ENCODE results near the gene CPA1.

Gene CPA1

GRCh38 chr7:130334274-130334673 lies 46.0 kb upstream of the CPA1 start:
- H4K20me1 ChIP-seq (ENCODE audit: low read depth, low read length), result no peaks in the 10 kb centered on the region
- no peaks in the 10 kb centered on the region for H3K36me3 ChIP-seq (ENCODE audit: low read length)
- H3K9ac ChIP-seq (ENCODE audit: low read length), result no peak overlapping the region
- no peaks in the 10 kb centered on the region for H3K9me2 ChIP-seq (replicated peaks; ENCODE audit: insufficient read depth, low read length)
- H3K4me3 ChIP-seq (ENCODE audit: insufficient read depth, low read length, poor library complexity, severe bottlenecking), result no peak overlapping the region
- no peak overlapping the region for H3K27ac ChIP-seq (ENCODE audit: low read depth, low read length)
- no peaks in the 10 kb centered on the region for H3K79me2 ChIP-seq (ENCODE audit: insufficient read depth, low read length)
- no peak overlapping the region for H2AFZ ChIP-seq (ENCODE audit: low read depth, low read length, severe bottlenecking)
- H3K27me3 ChIP-seq (ENCODE audit: low read length), result no peaks in the 10 kb centered on the region
- no peaks in the 10 kb centered on the region for H3F3A ChIP-seq (ENCODE audit: insufficient read depth)
- no peak overlapping the region for H3K4me2 ChIP-seq (ENCODE audit: low read depth, low read length, poor library complexity, severe bottlenecking)
- TF ChIP-seq EZH2phosphoT487 (conservative IDR thresholded peaks at IDR 0.05; ENCODE audit: low read length) (no peak), CTCF (IDR thresholded peaks at IDR 0.05; ENCODE audit: insufficient read depth, low read length, poor library complexity, severe bottlenecking) (no peak)
- H3K9me3 ChIP-seq (ENCODE audit: insufficient read depth, low read length), result no peaks in the 10 kb centered on the region

- Histone ChIP-seq H3K9me3 (ENCODE audit: insufficient read depth, low read length) (no peaks in the 10 kb centered on the region), H4K20me1 (ENCODE audit: low read depth, low read length) (no peaks in the 10 kb centered on the region), H3K4me2 (ENCODE audit: low read depth, low read length, poor library complexity, severe bottlenecking) (no peak overlapping the region), H3F3A (ENCODE audit: insufficient read depth) (no peaks in the 10 kb centered on the region), H2AFZ (ENCODE audit: low read depth, low read length, severe bottlenecking) (no peak overlapping the region), H3K79me2 (ENCODE audit: insufficient read depth, low read length) (no peaks in the 10 kb centered on the region), H3K4me3 (ENCODE audit: insufficient read depth, low read length, poor library complexity, severe bottlenecking) (no peak overlapping the region), H3K27me3 (ENCODE audit: low read length) (no peaks in the 10 kb centered on the region), H3K27ac (ENCODE audit: low read depth, low read length) (no peak overlapping the region), H3K9me2 (replicated peaks; ENCODE audit: insufficient read depth, low read length) (no peaks in the 10 kb centered on the region), H3K9ac (ENCODE audit: low read length) (no peak overlapping the region), H3K36me3 (ENCODE audit: low read length) (no peaks in the 10 kb centered on the region)
- TF ChIP-seq EZH2phosphoT487 (conservative IDR thresholded peaks at IDR 0.05; ENCODE audit: low read length), result no peak
- no peak for TF ChIP-seq CTCF (IDR thresholded peaks at IDR 0.05; ENCODE audit: insufficient read depth, low read length, poor library complexity, severe bottlenecking)
Observed at GRCh38 chr7:130337410-130337971, 42.8 kb upstream of the CPA1 start.

- H4K20me1 ChIP-seq (ENCODE audit: low read depth, low read length), result no peaks in the 10 kb centered on the region
- H3F3A ChIP-seq (ENCODE audit: insufficient read depth), result no peaks in the 10 kb centered on the region
- no peak overlapping the region for H3K4me3 ChIP-seq (ENCODE audit: insufficient read depth, low read length, poor library complexity, severe bottlenecking)
- H3K36me3 ChIP-seq (ENCODE audit: low read length), result no peaks in the 10 kb centered on the region
- H3K9me3 ChIP-seq (ENCODE audit: insufficient read depth, low read length), result no peaks in the 10 kb centered on the region
- H3K27ac ChIP-seq (ENCODE audit: low read depth, low read length), result no peak overlapping the region
- no peaks in the 10 kb centered on the region for H3K9me2 ChIP-seq (replicated peaks; ENCODE audit: insufficient read depth, low read length)
- TF ChIP-seq EZH2phosphoT487 (conservative IDR thresholded peaks at IDR 0.05; ENCODE audit: low read length), result no peak
- no peaks in the 10 kb centered on the region for H3K27me3 ChIP-seq (ENCODE audit: low read length)
- no peaks in the 10 kb centered on the region for H3K79me2 ChIP-seq (ENCODE audit: insufficient read depth, low read length)
- no peak overlapping the region for H3K9ac ChIP-seq (ENCODE audit: low read length)
- H2AFZ ChIP-seq (ENCODE audit: low read depth, low read length, severe bottlenecking), result no peak overlapping the region
- H3K4me2 ChIP-seq (ENCODE audit: low read depth, low read length, poor library complexity, severe bottlenecking), result no peak overlapping the region
Observed at GRCh38 chr7:130338233-130338632, 42.1 kb upstream of the CPA1 start.

- TF ChIP-seq CTCF (IDR thresholded peaks at IDR 0.05; ENCODE audit: insufficient read depth, low read length, poor library complexity, severe bottlenecking) (no peak), EZH2phosphoT487 (conservative IDR thresholded peaks at IDR 0.05; ENCODE audit: low read length) (no peak)
- Histone ChIP-seq H3K36me3 (ENCODE audit: low read length) (no peaks in the 10 kb centered on the region), H3K27ac (ENCODE audit: low read depth, low read length) (no peak overlapping the region)
Observed at GRCh38 chr7:130341882-130342281, 38.4 kb upstream of the CPA1 start.

More at GRCh38 chr7:130341882-130342281, 38.4 kb upstream of the CPA1 start:
- Histone ChIP-seq H3K9me3 (ENCODE audit: insufficient read depth, low read length) (no peaks in the 10 kb centered on the region), H3K4me3 (ENCODE audit: insufficient read depth, low read length, poor library complexity, severe bottlenecking) (no peak overlapping the region), H3K4me2 (ENCODE audit: low read depth, low read length, poor library complexity, severe bottlenecking) (no peak overlapping the region), H3F3A (ENCODE audit: insufficient read depth) (no peaks in the 10 kb centered on the region), H2AFZ (ENCODE audit: low read depth, low read length, severe bottlenecking) (no peak overlapping the region), H4K20me1 (ENCODE audit: low read depth, low read length) (no peaks in the 10 kb centered on the region), H3K79me2 (ENCODE audit: insufficient read depth, low read length) (no peaks in the 10 kb centered on the region), H3K9me2 (replicated peaks; ENCODE audit: insufficient read depth, low read length) (no peaks in the 10 kb centered on the region), H3K9ac (ENCODE audit: low read length) (no peak overlapping the region), H3K27me3 (ENCODE audit: low read length) (no peaks in the 10 kb centered on the region)
